SKM-1 treated with dmso at 0.1 percent for 144 hours (cell line): ENCODE data around the gene ACO1.

Experiments used
- DNase-seq: peaks from one replicate; lab custom pipeline; 2025; ENCODE audit not compliant: unreplicated experiment; lab: John Stamatoyannopoulos, UW

ACO1 gene

GRCh38 chr9:32382565-32383320 lies 1.7 kb upstream of the ACO1 start:
- no peak for DNase-seq

GRCh38 chr9:32384002-32384363 lies 460 bp upstream of the ACO1 start:
- no peak for DNase-seq

GRCh38 chr9:32385152-32385884 lies 875 bp downstream of the ACO1 start:
- DNase-seq: no peak

- DNase-seq: no peak
Measured at GRCh38 chr9:32385885-32386283, 1.4 kb downstream of the ACO1 start.

GRCh38 chr9:32387256-32387655 lies 2.8 kb downstream of the ACO1 start:
- no peak for DNase-seq

- no peak for DNase-seq
Measured at GRCh38 chr9:32389365-32389764, 4.9 kb downstream of the ACO1 start.

GRCh38 chr9:32393911-32394310 lies 9.5 kb downstream of the ACO1 start:
- DNase-seq: no peak

- DNase-seq: no peak
Measured at GRCh38 chr9:32394381-32395049, 10.1 kb downstream of the ACO1 start.

- DNase-seq: no peak
Measured at GRCh38 chr9:32395510-32396216, 11.2 kb downstream of the ACO1 start.

- no peak for DNase-seq
Measured at GRCh38 chr9:32398207-32398606, 13.8 kb downstream of the ACO1 start.

GRCh38 chr9:32399110-32399815 lies 14.8 kb downstream of the ACO1 start:
- no peak for DNase-seq

- no peak for DNase-seq
Measured at GRCh38 chr9:32401488-32401887, 17.0 kb downstream of the ACO1 start.

- no peak for DNase-seq
Measured at GRCh38 chr9:32403567-32404260, 19.3 kb downstream of the ACO1 start.

GRCh38 chr9:32404402-32404801 lies 20.0 kb downstream of the ACO1 start:
- DNase-seq: no peak

GRCh38 chr9:32404856-32405255 lies 20.4 kb downstream of the ACO1 start:
- no peak for DNase-seq

- DNase-seq: no peak
Measured at GRCh38 chr9:32405506-32405905, 21.1 kb downstream of the ACO1 start.

GRCh38 chr9:32406046-32406445 lies 21.6 kb downstream of the ACO1 start:
- DNase-seq: no peak

GRCh38 chr9:32411753-32412152 lies 27.3 kb downstream of the ACO1 start:
- DNase-seq: no peak

- no peak for DNase-seq
Measured at GRCh38 chr9:32412440-32412839, 28.0 kb downstream of the ACO1 start.

GRCh38 chr9:32413424-32413823 lies 29.0 kb downstream of the ACO1 start:
- DNase-seq: no peak
